ENCODE results near the gene KHK.
A peak's percentile ranks its signal among the peaks of the same experiment; 100 is the strongest.

Gene KHK

GRCh38 chr2:27134781-27135477 lies 48.4 kb downstream of the KHK start:
- TF ChIP-seq, protein P1, sequence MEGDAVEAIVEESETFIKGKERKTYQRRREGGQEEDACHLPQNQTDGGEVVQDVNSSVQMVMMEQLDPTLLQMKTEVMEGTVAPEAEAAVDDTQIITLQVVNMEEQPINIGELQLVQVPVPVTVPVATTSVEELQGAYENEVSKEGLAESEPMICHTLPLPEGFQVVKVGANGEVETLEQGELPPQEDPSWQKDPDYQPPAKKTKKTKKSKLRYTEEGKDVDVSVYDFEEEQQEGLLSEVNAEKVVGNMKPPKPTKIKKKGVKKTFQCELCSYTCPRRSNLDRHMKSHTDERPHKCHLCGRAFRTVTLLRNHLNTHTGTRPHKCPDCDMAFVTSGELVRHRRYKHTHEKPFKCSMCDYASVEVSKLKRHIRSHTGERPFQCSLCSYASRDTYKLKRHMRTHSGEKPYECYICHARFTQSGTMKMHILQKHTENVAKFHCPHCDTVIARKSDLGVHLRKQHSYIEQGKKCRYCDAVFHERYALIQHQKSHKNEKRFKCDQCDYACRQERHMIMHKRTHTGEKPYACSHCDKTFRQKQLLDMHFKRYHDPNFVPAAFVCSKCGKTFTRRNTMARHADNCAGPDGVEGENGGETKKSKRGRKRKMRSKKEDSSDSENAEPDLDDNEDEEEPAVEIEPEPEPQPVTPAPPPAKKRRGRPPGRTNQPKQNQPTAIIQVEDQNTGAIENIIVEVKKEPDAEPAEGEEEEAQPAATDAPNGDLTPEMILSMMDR (IDR thresholded peaks at IDR 0.05), result peak; percentile 2

DNA sequence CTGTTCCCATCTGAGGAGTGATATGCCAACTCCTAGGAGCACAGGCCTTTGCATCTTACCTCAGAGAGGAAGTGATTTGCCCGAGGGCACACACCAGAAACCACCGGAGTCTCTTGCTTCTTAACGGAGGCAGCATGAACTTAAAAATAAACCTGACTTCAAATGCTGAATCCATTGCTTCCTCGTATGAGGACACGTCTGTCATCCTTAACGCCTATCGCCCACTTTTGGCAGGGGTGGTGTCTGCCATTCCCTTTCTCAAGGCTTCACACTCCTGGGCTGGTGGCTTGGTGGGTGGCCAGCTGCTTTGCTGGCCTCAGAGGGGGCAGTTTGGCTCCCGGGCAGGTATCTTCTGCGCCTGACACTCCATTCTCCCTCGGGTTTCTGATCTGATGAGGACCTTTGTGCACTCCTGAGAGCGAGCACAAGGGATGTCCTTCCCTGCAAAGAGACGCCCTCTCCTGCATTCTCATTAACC lies 48.9 kb downstream of the KHK start:
- Histone ChIP-seq H3K4me3 (ENCODE audit: low read depth in 1 of 2, low read length in 1 of 2) (no peak overlapping the region), H3K4me1 (ENCODE audit: control insufficient read depth in 1 of 2, insufficient read depth in 1 of 2, low read depth in 1 of 2, low read length in 1 of 2) (peaks cover 15 to 17% of the 10 kb centered on the region in 2 experiments), H3K27me3 (no peaks in the 10 kb centered on the region), H3K36me3 (peaks cover 30% of the 10 kb centered on the region), H3K27ac (peak overlapping the region; percentile 87), H3K9me3 (no peaks in the 10 kb centered on the region)
- TF ChIP-seq, protein P1 (IDR thresholded peaks at IDR 0.05), result no peak

More at GRCh38 chr2:27134781-27135477, 48.4 kb downstream of the KHK start:
- Histone ChIP-seq H3K36me3 (peaks cover 35% of the 10 kb centered on the region), H3K27me3 (no peaks in the 10 kb centered on the region), H3K9me3 (no peaks in the 10 kb centered on the region), H3K27ac (peak overlapping the region; percentile 87), H3K4me3 (ENCODE audit: low read depth in 1 of 2, low read length in 1 of 2) (peak overlapping the region; percentile 92 to 93), H3K4me1 (ENCODE audit: control insufficient read depth in 1 of 2, insufficient read depth in 1 of 2, low read depth in 1 of 2, low read length in 1 of 2) (peaks cover 15 to 17% of the 10 kb centered on the region in 2 experiments)

GRCh38 chr2:27136751-27137150 lies 50.2 kb downstream of the KHK start:
- Histone ChIP-seq H3K4me3 (ENCODE audit: low read depth in 1 of 2, low read length in 1 of 2) (no peak overlapping the region), H3K27ac (no peak overlapping the region), H3K4me1 (ENCODE audit: control insufficient read depth in 1 of 2, insufficient read depth in 1 of 2, low read depth in 1 of 2, low read length in 1 of 2) (peaks cover 15 to 17% of the 10 kb centered on the region in 2 experiments), H3K9me3 (no peaks in the 10 kb centered on the region), H3K36me3 (peaks cover 17% of the 10 kb centered on the region), H3K27me3 (no peaks in the 10 kb centered on the region)
- TF ChIP-seq, protein P1 (IDR thresholded peaks at IDR 0.05), result no peak

DNA sequence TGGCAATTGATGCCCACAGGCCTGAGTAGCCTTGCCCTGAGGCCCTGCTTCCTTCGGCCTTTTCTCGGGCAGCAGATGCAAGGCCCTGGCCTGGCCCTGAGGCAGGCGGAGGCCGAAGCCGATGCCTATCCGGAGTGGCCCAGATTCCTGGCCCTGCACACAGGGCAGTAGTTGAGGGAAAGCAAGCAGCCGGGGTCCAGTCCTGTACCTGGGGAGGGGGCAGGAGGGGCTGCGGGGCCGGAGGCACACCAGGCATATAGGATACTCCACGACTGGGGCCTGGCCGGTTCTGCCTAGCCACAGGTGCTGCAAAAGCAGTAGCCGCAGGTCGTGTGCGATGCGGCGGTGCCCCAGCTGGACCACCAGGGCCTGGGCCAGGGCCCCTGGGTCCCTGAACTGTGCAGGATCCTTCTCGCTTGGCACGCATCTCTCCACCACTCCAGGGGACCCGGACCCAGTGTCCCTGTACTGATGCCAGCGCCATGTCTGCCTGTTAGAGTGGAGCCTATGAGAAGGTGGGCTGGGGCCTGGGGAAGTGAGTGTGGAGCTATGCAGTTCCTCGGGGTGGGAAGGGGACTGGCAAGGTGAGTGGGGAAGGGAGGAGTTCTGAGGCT lies 50.9 kb downstream of the KHK start:
- peaks cover 6% of the 10 kb centered on the region for H3K27me3 ChIP-seq
- TF ChIP-seq, protein P1 (IDR thresholded peaks at IDR 0.05), result no peak
- no peak overlapping the region for H3K4me3 ChIP-seq (ENCODE audit: low read depth in 1 of 2, low read length in 1 of 2)
- no peaks in the 10 kb centered on the region for H3K9me3 ChIP-seq
- peaks cover 10% of the 10 kb centered on the region for H3K36me3 ChIP-seq
- H3K4me1 ChIP-seq (ENCODE audit: control insufficient read depth in 1 of 2, insufficient read depth in 1 of 2, low read depth in 1 of 2, low read length in 1 of 2), result peaks cover 15 to 17% of the 10 kb centered on the region in 2 experiments
- no peak overlapping the region for H3K27ac ChIP-seq

GRCh38 chr2:27138111-27138510 lies 51.5 kb downstream of the KHK start:
- H3K4me1 ChIP-seq (ENCODE audit: control insufficient read depth in 1 of 2, insufficient read depth in 1 of 2, low read depth in 1 of 2, low read length in 1 of 2), result peaks cover 15% of the 10 kb centered on the region in 2 experiments
- TF ChIP-seq, protein P1 (IDR thresholded peaks at IDR 0.05), result no peak
- H3K4me3 ChIP-seq (ENCODE audit: low read depth in 1 of 2, low read length in 1 of 2), result no peak overlapping the region
- no peaks in the 10 kb centered on the region for H3K9me3 ChIP-seq
- peaks cover 11% of the 10 kb centered on the region for H3K27me3 ChIP-seq
- H3K27ac ChIP-seq, result no peak overlapping the region
- peaks cover 4% of the 10 kb centered on the region for H3K36me3 ChIP-seq
